ENCODE data around the gene MTCH1.

MTCH1 gene

GRCh38 chr6:36964349-36964748 lies 21.6 kb downstream of the MTCH1 start:
- TF ChIP-seq CTCF (IDR thresholded peaks at IDR 0.05; ENCODE audit: low read depth, low read length): no peak
- no peak for DNase-seq (ENCODE audit: low read depth in 2 of 2)
- no peak overlapping the region for H3K4me3 ChIP-seq (replicated peaks in 1 of 2; ENCODE audit: low read depth in 2 of 2, low read length in 2 of 2)

GRCh38 chr6:36963451-36964290 lies 22.3 kb downstream of the MTCH1 start:
- peak in 1 of 2 donors; percentile 46 for DNase-seq (ENCODE audit: low read depth in 2 of 2)
- no peak overlapping the region for H3K4me3 ChIP-seq (replicated peaks in 1 of 2; ENCODE audit: low read depth in 2 of 2, low read length in 2 of 2)
- TF ChIP-seq CTCF (IDR thresholded peaks at IDR 0.05; ENCODE audit: low read depth, low read length): no peak

GRCh38 chr6:36962874-36963273 lies 23.1 kb downstream of the MTCH1 start:
- peak; percentile 56 to 80 for DNase-seq (ENCODE audit: low read depth in 2 of 2)
- no peak for TF ChIP-seq CTCF (IDR thresholded peaks at IDR 0.05; ENCODE audit: low read depth, low read length)
- H3K4me3 ChIP-seq (replicated peaks in 1 of 2; ENCODE audit: low read depth in 2 of 2, low read length in 2 of 2): no peak overlapping the region

GRCh38 chr6:36961441-36962435 lies 24.3 kb downstream of the MTCH1 start:
- DNase-seq (ENCODE audit: low read depth in 2 of 2): no peak
- TF ChIP-seq CTCF (IDR thresholded peaks at IDR 0.05; ENCODE audit: low read depth, low read length): no peak
- H3K4me3 ChIP-seq (replicated peaks in 1 of 2; ENCODE audit: low read depth in 2 of 2, low read length in 2 of 2): no peak overlapping the region

- H3K4me3 ChIP-seq (replicated peaks in 1 of 2; ENCODE audit: low read depth in 2 of 2, low read length in 2 of 2): no peak overlapping the region
- TF ChIP-seq CTCF (IDR thresholded peaks at IDR 0.05; ENCODE audit: low read depth, low read length): no peak
- no peak for DNase-seq (ENCODE audit: low read depth in 2 of 2)
These were observed 26.3 kb downstream of the MTCH1 start for GRCh38 chr6:36959555-36960250.

GRCh38 chr6:36958775-36959554 lies 27.0 kb downstream of the MTCH1 start:
- no peak for TF ChIP-seq CTCF (IDR thresholded peaks at IDR 0.05; ENCODE audit: low read depth, low read length)
- H3K4me3 ChIP-seq (replicated peaks in 1 of 2; ENCODE audit: low read depth in 2 of 2, low read length in 2 of 2): no peak overlapping the region
- no peak for DNase-seq (ENCODE audit: low read depth in 2 of 2)
